Esophagus squamous epithelium (tissue), 5 donors: ENCODE results near the gene SUV39H1. TPM values are rescaled to one million over a fixed set of nuclear protein-coding genes. Genes with fewer than 3 reads are reported as not detected.

Source experiments
- DNase-seq: peaks from one replicate; lab custom pipeline; 2025; lab: John Stamatoyannopoulos, UW
- H3K27ac ChIP-seq, 4 donors: fragments of 200-600 bp; sonication (generic); one replicate each; pipeline ENCODE4 v1.5.1; 2016 to 2019; ENCODE audit warnings: mild to moderate bottlenecking in 1 of 4
- H3K27me3 ChIP-seq, 4 donors: fragments of 200-600 bp; sonication (generic); 1 replicate in 3 of 4; 2 replicates in 1 of 4; pipeline versions ENCODE4 v1.5.1 to v1.6.0; 2017 to 2021; ENCODE audit warnings: antibody characterized with exemption in 1 of 4
- H3K36me3 ChIP-seq, 3 donors: fragments of 200-600 bp; sonication (generic); one replicate each; pipeline ENCODE4 v1.5.1; 2016 to 2019
- H3K4me1 ChIP-seq, 3 donors: fragments of 200-600 bp; sonication (generic); one replicate each; pipeline ENCODE4 v1.5.1; 2017 to 2019
- H3K4me3 ChIP-seq, 4 donors: fragments of 200-600 bp; sonication (generic); 1 replicate in 3 of 4; 2 replicates in 1 of 4; pipeline ENCODE4 v1.5.1; 2016 to 2019; ENCODE audit warnings: mild to moderate bottlenecking in 2 of 4, moderate library complexity in 1 of 4
- H3K9me3 ChIP-seq, 3 donors: fragments of 200-600 bp; sonication (generic); one replicate each; pipeline ENCODE4 v1.5.1; 2016 to 2019
- CTCF ChIP-seq, 6 experiments: fragments of 450-650 bp in 4 of 6; fragments of 200-600 bp in 2 of 6; sonication (generic) in 2 of 6; IDR thresholded peaks; one replicate each; pipeline ENCODE4 v1.5.1; 2016 to 2019; ENCODE audit warnings: antibody characterized with exemption in 6 of 6, mild to moderate bottlenecking in 4 of 6, moderate library complexity in 4 of 6
- POLR2A ChIP-seq, 4 donors: fragments of 450-650 bp; IDR thresholded peaks; one replicate each; pipeline ENCODE4 v1.6.1; 2017; ENCODE audit warnings: antibody characterized with exemption in 4 of 4, mild to moderate bottlenecking in 4 of 4, moderate library complexity in 3 of 4
- WGBS, 2 donors: methylation state at CpG; one replicate each; pipeline ENCODE4 v1.1.5; 2018; 5-methylcytosine and 5-hydroxymethylcytosine counted together
- intact Hi-C: fragments of 100-400 bp; cut with DNase I; formaldehyde crosslinking; loops from one replicate; pipeline ENCODE4 v1.15.0; 2022
- total RNA-seq, 4 donors: library from RNA; depleted of rRNA; stranded (reverse); fragments of >200 nt; gene quantifications; one replicate each; pipeline ENCODE4 v1.1.0, GENCODE V29; 2016
- donor health status: DM: yes; HTN: yes; CAD: no.

SUV39H1 gene
- total RNA-seq, 4 donors from 2014 or later = 4.6 to 12.1 (median 8.2) TPM

GRCh38 chrX:48709522-48710112 lies 13.1 kb downstream of the SUV39H1 start:
- WGBS, 2 donors = 85 to 100% methylated on average over 2 to 4 of the region's 7 CpGs
- intact Hi-C loops = no loop called here
- TF ChIP-seq POLR2A (IDR thresholded peaks at IDR 0.05) (no peak), CTCF (IDR thresholded peaks at IDR 0.05) (no peak)
- Histone ChIP-seq H3K36me3 (peaks cover 0 to 34% (median 0%) of the 10 kb centered on the region in 3 donors), H3K27ac (no peak overlapping the region), H3K4me1 (peaks cover 0 to 8% (median 2%) of the 10 kb centered on the region in 3 donors), H3K9me3 (no peaks in the 10 kb centered on the region), H3K27me3 (no peaks in the 10 kb centered on the region), H3K4me3 (no peak overlapping the region)
- DNase-seq = no peak

- Histone ChIP-seq H3K27me3 (no peaks in the 10 kb centered on the region), H3K4me1 (no peaks in the 10 kb centered on the region), H3K27ac (no peak overlapping the region), H3K36me3 (peaks cover 0 to 22% (median 0%) of the 10 kb centered on the region in 3 donors), H3K9me3 (no peaks in the 10 kb centered on the region), H3K4me3 (no peak overlapping the region)
- WGBS, 2 donors = 82 to 100% methylated on average over 2 to 9 of the region's 9 CpGs
- intact Hi-C loops = no loop called here
- TF ChIP-seq CTCF (IDR thresholded peaks at IDR 0.05) (no peak), POLR2A (IDR thresholded peaks at IDR 0.05) (no peak)
- no peak for DNase-seq
These were observed 14.8 kb downstream of the SUV39H1 start for GRCh38 chrX:48711162-48711928.

- H3K4me3 ChIP-seq = no peak overlapping the region
- H3K27me3 ChIP-seq = no peaks in the 10 kb centered on the region
- peaks cover 0 to 15% (median 0%) of the 10 kb centered on the region in 3 donors for H3K36me3 ChIP-seq
- H3K4me1 ChIP-seq = no peaks in the 10 kb centered on the region
- no peak for DNase-seq
- WGBS, 2 donors = 68 to 100% methylated on average over 1 to 7 of the region's 7 CpGs
- H3K9me3 ChIP-seq = no peaks in the 10 kb centered on the region
- intact Hi-C loops = no loop called here
- no peak for TF ChIP-seq CTCF (IDR thresholded peaks at IDR 0.05)
- H3K27ac ChIP-seq = no peak overlapping the region
These were observed 15.5 kb downstream of the SUV39H1 start for GRCh38 chrX:48711929-48712505.

GRCh38 chrX:48713847-48714246 lies 17.3 kb downstream of the SUV39H1 start:
- H3K9me3 ChIP-seq = no peaks in the 10 kb centered on the region
- 95 to 100% methylated on average over 1 to 2 of the region's 2 CpGs for WGBS, 2 donors
- no peak overlapping the region for H3K4me3 ChIP-seq
- H3K27me3 ChIP-seq = no peaks in the 10 kb centered on the region
- intact Hi-C loops = no loop called here
- TF ChIP-seq CTCF (IDR thresholded peaks at IDR 0.05) = no peak
- no peak for TF ChIP-seq POLR2A (IDR thresholded peaks at IDR 0.05)
- DNase-seq = no peak
- no peaks in the 10 kb centered on the region for H3K36me3 ChIP-seq
- H3K4me1 ChIP-seq = no peaks in the 10 kb centered on the region
- no peak overlapping the region for H3K27ac ChIP-seq

GRCh38 chrX:48714573-48714972 lies 18.0 kb downstream of the SUV39H1 start:
- H3K36me3 ChIP-seq = no peaks in the 10 kb centered on the region
- intact Hi-C loops = no loop called here
- no peaks in the 10 kb centered on the region for H3K4me1 ChIP-seq
- no peak for TF ChIP-seq CTCF (IDR thresholded peaks at IDR 0.05)
- no peak for TF ChIP-seq POLR2A (IDR thresholded peaks at IDR 0.05)
- no peak overlapping the region for H3K27ac ChIP-seq
- no peak for DNase-seq
- H3K9me3 ChIP-seq = no peaks in the 10 kb centered on the region
- no peaks in the 10 kb centered on the region for H3K27me3 ChIP-seq
- 69 to 77% methylated on average over 5 of the region's 5 CpGs for WGBS, 2 donors
- H3K4me3 ChIP-seq = no peak overlapping the region
